SK-N-MC (cell line): ENCODE measurements around the gene RPS14.

Source experiments
- EZH2 ChIP-seq: fragments of 200-600 bp; sonication (generic); IDR thresholded peaks from one replicate; pipeline ENCODE4 v1.6.1; 2017; ENCODE audit warnings: antibody characterized with exemption
- POLR2AphosphoS5 ChIP-seq: IDR thresholded peaks from 2 replicates; pipeline ENCODE4 v1.6.1; 2012; ENCODE audit warnings: mild to moderate bottlenecking, low read depth, low read length, borderline replicate concordance

DNA sequence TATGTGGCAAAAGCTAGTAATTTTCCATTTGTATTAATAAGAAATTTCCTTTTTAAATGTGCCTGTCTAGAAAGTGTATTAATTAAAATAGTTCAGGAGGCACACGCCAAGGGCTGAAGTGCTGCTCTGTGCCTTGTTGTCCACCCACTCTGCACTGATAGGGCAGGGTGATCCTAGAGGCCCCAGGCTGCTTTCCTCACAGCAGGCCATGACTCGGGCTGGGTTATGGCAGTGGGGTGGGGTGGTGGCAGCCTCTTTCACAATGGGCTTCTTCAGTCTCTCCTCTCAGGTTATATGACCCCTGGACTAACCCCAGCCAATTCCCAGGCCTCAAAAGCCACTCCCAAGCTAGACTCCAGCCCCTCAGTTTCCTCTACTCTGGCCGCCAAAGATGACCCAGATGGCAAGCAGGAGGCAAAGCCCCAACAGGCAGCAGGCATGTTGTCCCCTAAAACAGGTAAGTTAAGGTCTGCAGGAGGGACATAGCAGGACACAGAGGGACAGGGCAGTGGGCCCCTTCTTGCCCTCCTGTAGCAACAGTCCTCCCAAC lies 56.4 kb downstream of the RPS14 start:
- TF ChIP-seq POLR2AphosphoS5 = no peak
- no peak for TF ChIP-seq EZH2
